Smooth muscle cell of the umbilical artery (primary cell): ENCODE results near the gene COMMD8. TPM values are rescaled to one million over a fixed set of nuclear protein-coding genes. Genes with fewer than 3 reads are reported as not detected.

Experiments used
- total RNA-seq: library from RNA; depleted of rRNA; stranded (reverse); fragments of >200 nt; gene quantifications from 2 replicates; pipeline ENCODE4 v1.2.3, GENCODE V29; 2014

The COMMD8 gene
- 26.1 and 26.5 TPM in 2 replicates for total RNA-seq

GRCh38 chr4:47463235-47463956, at the start of gene COMMD8:
COMMD8 (minus strand) TSS chr4:47463702; CDS start chr4:47463651, 51 bp downstream.

GRCh38 chr4:47485047-47485692, 21.7 kb upstream of the COMMD8 start, which contains the start of gene ATP10D:
ATP10D (plus strand) TSS chr4:47485275; CDS start chr4:47512541, 27,266 bp downstream.

Other genes with a start within 250 kb of the COMMD8 start
- 43.7 and 65.9 TPM in 2 replicates for gene ATP10D, start 21.6 kb upstream of the COMMD8 start, total RNA-seq